Skeletal muscle cell (primary cell): ENCODE results near the gene CCL20.

ENCODE experiments used
- DNase-seq: peaks from one replicate; pipeline ENCODE4 v3.0.0-alpha.2; 2010; ENCODE audit warnings: low read depth
- H3K4me3 ChIP-seq: 2 replicates; pipeline ENCODE4 v1.5.1; 2011; ENCODE audit warnings: low read depth, mild to moderate bottlenecking, control low read depth, low read length, moderate library complexity

CCL20 gene

GRCh38 chr2:227813562-227814353 lies at the start of gene CCL20:
Gene CCL20 (plus strand): TSS chr2:227813842. CDS start chr2:227813912, 70 bp downstream.
- H3K4me3 ChIP-seq: no peak within 1 kb of the TSS
- no peak for DNase-seq

DNA sequence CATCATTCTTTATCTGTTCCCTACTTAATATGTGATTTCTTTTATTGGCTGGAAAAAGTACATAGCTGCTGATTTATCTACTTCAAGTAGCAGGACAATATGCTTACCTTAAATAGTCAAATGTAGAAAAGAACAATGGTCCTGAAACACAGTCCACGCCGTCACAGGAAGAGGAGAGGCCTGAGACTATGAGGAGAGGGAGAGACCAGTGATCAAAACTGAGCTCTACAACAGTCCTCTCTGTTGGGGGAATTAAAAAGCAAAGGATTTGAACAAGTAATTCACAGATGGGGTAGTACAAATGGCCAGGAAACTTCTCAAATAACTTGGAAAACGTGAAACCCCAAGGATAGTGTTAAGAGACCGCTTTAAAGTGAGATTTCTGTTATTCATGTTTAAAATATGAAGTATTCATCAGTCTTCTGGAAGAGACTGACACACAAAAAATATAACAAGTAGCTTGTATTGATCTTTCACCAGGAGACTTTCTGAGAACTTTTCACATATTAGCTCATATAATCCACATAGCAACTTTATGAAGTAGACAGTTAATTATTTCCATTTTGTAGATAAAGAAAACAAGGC lies 47.8 kb upstream of the CCL20 start:
- no peak for DNase-seq
- no peak overlapping the region for H3K4me3 ChIP-seq

DNA sequence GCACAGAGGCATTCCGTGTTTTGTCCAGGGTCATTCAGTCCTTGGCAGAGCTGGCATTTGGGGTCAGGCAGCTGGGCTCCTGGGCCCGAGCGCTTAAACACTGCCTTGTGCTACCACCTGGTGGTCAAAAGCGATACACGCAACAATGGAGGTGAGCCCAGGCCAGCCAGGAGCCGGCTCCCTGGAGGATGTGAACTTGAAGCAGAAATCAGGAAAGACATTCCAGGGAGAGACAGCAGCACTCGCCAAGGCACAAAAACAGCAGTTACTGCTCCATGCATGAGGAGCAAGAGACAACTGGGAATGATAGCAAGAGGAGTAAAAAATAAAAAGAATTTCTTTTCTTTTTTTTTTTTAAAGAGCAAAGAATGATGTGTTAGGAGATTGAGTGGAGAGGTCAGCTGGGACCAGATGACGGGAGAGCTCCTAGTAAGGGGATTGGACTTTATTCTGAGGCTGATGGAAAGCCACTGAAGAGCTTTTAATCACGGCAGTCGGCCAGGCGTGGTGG lies 47.2 kb upstream of the CCL20 start:
- peak; percentile 21 for DNase-seq
- no peak overlapping the region for H3K4me3 ChIP-seq

DNA sequence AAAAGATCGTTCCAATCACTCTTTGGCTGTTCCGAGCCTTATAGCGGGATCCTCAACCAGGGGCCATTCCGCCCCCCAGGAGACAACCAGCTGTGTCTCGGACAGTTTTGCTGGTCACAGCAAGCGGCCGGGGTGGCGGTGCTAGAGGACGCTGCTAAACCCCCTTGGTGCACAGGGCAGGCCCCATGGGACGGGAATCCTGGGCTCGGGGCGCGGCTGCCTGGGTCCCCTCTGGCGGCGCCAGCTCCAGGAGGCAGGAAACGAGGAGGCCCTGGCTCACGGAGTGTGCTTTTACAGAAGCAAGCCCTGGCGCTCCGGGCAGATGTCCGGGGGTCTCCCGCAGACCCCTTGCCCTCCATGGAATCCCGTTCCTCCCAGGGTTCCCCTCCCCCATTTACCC lies 45.8 kb upstream of the CCL20 start:
- H3K4me3 ChIP-seq: no peak overlapping the region
- no peak for DNase-seq

DNA sequence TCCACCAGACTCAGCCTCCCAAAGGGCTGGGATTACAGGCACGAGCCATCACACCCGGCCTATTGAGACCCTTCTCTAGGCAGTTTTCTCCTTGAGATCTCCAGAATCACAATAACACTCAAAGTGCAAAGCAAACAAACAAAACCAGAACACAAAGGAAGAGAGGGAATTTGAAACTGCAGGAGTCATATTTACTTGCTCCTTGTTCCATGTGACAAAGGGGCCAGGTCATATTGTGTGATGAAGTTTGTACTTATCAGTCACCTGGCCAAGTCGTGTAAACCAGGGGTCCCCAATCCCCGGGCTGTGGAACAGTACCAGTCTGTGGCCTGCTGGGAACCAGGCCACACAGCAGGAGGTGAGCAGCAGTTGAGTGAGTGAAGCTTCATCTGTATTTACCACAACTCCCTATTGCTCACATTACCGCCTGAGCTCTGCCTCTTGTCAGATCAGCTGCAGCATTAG lies 41.4 kb upstream of the CCL20 start:
- no peak for DNase-seq
- H3K4me3 ChIP-seq: no peak overlapping the region

- H3K4me3 ChIP-seq: no peak overlapping the region
- no peak for DNase-seq
These were observed 40.7 kb upstream of the CCL20 start for GRCh38 chr2:227772932-227773331.

- no peak for DNase-seq
These were observed 39.5 kb upstream of the CCL20 start for GRCh38 chr2:227774011-227774624.

DNA sequence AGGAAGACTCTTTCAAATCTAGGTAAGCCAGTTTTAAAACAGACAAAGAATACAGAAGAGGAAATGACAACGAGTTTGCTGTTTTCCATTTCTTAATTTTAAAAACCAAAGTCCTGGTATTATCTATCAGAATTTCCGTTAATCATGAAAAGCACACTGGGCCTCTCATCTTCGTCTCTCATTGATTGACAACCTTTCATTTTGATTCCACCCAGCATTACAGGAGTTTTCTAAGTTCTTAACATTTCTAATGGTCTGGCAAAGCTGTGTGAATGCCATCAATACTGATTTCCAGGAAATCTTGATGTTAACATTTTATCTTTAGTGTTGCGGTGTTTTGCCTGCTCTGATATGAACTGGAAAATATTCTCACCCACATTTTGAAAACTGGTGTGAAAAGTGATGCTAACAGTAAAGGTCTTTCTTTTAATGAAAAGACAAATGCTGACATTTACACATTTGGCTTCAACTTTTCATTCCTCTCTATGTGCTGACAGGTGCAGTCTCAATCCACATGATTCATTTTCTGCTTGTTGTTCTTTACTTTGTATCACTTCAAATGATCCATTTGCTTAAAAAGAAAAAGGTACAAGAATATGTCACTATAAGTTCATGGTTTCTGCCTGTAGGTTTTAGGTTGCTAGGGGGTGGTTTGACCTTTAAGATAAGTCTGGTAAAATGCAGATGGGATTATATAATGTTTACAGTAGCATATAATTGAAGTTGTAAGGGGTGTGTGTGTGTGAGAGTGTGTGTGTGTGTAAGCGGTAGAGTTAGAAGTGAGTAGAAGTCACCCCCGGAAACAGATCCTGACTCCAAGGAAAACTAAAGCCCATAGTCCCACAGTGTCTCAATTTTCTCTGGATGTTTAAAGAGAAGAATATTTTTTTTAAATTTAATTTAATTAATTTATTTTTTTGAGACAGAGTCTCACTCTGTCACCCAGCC lies 38.5 kb upstream of the CCL20 start:
- DNase-seq: no peak
- H3K4me3 ChIP-seq: no peak overlapping the region

More at GRCh38 chr2:227774011-227774624, 39.5 kb upstream of the CCL20 start:
- no peak overlapping the region for H3K4me3 ChIP-seq

GRCh38 chr2:227780981-227781615 lies 32.5 kb upstream of the CCL20 start:
- DNase-seq: no peak

DNA sequence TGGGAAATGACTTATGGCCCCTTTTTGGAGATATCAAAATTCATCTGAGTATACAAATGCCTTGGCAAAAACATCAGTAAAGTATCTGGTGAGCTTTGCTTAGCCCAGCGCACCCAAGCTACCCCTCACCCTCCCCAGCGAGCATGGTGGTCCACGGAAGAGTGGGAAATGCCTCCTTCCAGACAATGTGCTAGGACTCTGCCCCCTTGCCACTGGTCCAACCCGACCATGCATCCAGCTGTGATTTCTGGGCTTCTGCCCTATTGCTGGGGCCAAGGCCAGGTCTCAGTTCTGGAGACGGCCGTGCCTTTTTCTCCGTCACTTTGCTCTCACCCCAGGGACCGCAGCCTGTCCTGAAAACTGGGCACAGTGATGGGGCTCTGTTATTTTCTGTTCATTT lies 31.8 kb upstream of the CCL20 start:
- no peak for DNase-seq
- H3K4me3 ChIP-seq: no peak overlapping the region

More at GRCh38 chr2:227780981-227781615, 32.5 kb upstream of the CCL20 start:
- H3K4me3 ChIP-seq: no peak overlapping the region

GRCh38 chr2:227782804-227783203 lies 30.8 kb upstream of the CCL20 start:
- no peak for DNase-seq
- no peak overlapping the region for H3K4me3 ChIP-seq

DNA sequence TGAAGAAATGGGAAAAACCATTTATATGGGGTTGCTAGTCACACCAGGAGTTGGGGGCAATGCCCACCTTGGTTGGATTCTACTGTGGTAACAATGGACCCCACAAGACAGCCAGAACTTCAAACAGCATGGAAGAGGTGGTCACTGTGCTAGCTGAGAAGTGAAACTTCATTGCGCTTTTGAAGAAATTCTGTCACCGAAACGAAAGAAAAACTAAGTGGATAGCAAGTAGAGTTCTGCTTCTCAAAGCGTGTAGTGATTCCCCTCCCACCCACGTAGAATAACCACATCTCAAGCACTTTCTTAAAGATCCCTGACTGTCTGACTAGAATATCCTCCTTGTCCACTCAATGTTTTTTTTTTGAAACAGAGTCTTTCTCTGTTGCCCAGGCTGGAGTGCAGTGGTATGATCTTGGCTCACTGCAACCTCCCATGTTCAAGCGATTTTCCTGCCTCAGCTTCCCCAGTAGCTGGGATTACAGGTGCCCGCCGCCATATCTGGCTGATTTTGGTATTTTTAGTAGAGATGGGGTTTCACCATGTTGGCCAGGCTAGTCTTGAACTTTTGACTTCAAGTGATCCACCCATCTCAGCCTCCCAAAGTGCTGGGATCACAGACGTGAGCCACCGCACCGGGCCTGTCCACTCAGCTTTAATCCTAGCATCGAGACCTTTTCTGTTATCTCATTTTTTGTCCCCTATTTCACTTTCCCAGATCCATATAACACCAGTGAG lies 30.1 kb upstream of the CCL20 start:
- DNase-seq: no peak
- H3K4me3 ChIP-seq: no peak overlapping the region

DNA sequence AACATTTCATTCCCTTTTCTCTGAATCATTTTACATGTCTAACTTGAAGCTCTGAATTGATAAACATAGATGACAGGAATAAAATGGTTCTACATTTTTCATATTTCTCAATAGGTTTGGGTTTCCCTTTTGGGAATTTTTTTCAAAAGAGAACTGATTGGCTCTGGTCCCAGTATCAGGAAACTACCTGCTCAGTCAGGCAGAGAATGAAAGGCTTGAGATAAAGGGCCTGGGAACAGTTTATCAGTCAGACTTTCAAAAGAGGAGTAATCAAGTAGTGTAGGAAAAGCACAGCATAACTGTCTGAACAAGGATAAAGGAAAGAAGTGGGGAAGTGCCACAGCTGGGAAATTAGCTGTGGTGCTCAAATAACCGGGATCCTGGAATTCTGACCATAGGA lies 28.3 kb upstream of the CCL20 start:
- no peak for DNase-seq
- no peak overlapping the region for H3K4me3 ChIP-seq

- DNase-seq: no peak
- no peak overlapping the region for H3K4me3 ChIP-seq
These were observed 25.1 kb upstream of the CCL20 start for GRCh38 chr2:227788561-227789018.

DNA sequence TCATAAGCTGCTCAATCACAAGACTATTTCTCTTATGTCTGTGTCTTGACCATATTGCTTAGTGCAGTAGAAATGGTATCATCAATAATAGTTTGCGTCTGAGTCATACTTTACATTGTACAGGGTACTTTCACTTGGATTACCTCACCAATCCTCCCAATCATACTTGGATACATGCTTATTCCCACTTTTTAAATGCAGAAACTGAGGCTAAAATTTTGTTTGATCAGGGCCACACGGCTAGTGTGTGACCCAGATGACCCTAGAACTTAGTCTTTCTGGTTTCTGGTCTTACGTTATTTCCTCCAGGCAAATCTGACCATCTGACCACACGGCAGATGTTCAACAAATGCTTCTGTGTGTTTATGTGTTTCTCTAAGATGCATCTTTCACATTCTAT lies 23.8 kb upstream of the CCL20 start:
- DNase-seq: no peak
- H3K4me3 ChIP-seq: no peak overlapping the region

- DNase-seq: no peak
- H3K4me3 ChIP-seq: no peak overlapping the region
These were observed 20.4 kb upstream of the CCL20 start for GRCh38 chr2:227793148-227793712.

DNA sequence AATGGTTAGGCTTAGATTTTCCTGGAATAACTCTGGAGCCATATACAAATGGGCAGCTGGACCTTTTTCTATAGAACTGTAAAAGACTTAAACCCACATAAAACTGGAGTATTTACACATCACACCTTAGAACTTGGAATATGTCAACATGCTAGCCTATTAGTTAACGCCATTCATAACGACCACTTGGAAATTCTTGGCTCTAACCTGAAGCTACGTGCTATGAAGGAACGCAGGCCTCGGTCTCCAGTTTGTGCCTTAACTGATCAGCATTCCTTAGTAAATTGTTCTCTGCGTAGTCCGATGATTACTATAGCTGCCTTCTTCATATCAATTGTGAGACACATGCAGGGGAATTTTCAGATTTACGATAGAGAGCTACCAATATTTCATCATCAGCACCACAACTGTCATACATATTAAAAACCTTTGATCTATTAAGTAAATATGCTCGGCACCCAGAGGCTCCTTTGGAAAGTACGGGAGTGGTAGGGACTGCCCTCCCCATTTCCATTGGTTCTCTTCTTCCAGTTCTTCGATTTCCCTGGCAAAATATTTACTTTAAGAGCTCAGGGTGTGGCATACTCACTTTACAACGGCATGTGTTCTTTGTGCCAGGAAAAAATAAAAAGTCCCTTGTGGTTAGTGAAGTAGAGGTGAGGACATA lies 17.5 kb upstream of the CCL20 start:
- no peak for DNase-seq
- no peak overlapping the region for H3K4me3 ChIP-seq
